ENCODE data around the gene KCNQ4. TPM values are rescaled to one million over a fixed set of nuclear protein-coding genes. Genes with fewer than 3 reads are reported as not detected.
A peak's percentile ranks its signal among the peaks of the same experiment; 100 is the strongest.

The KCNQ4 gene
- total RNA-seq, 3 donors from 2014 or later (not counting 1 experiment from before 2014, with no cell fraction given): 0.14 to 0.45 (median 0.35) TPM

DNA sequence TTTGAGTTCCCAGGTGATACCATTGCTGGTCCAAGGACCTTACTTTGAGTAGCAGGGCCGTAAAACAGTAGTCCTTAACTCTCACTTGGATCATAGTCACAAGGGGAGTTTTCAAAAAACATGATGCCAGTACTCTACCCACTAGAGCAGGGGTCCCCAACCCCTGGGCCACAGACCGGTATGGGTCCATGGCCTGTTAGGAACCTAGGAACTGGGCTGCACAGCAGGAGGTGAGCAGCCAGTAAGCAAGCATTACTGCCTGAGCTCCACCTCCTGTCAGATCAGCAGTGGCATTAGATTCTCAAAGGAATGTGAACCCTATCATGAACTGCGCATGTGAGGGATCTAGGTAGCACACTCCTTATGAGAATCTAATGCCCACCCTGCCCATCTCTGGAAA lies 39.7 kb upstream of the KCNQ4 start:
- no peaks in the 10 kb centered on the region for H3K27me3 Mint-ChIP-seq (ENCODE audit: low read depth in 2 of 2)
- DNase-seq (no peak), ATAC-seq (no peak)
- H3K27ac Mint-ChIP-seq: no peak overlapping the region
- no peak overlapping the region for H3K4me3 ChIP-seq (ENCODE audit: low read length)
- H3K4me1 Mint-ChIP-seq: peaks cover 55 to 62% of the 10 kb centered on the region in 2 donors
- no peaks in the 10 kb centered on the region for H3K27me3 ChIP-seq (ENCODE audit: control insufficient read depth, insufficient read depth, low read length)
- 99% methylated on average over 3 of the region's 3 CpGs for WGBS (ENCODE audit: insufficient coverage)
- H3K36me3 Mint-ChIP-seq: peaks cover 21% of the 10 kb centered on the region
- intact Hi-C loops (cut with micrococcal nuclease): no loop called here
- H3K9me3 Mint-ChIP-seq: no peaks in the 10 kb centered on the region
- H3K36me3 ChIP-seq (ENCODE audit: control insufficient read depth, insufficient read depth, low read length): peaks cover 60% of the 10 kb centered on the region
- no peak overlapping the region for H3K4me3 Mint-ChIP-seq
- TF ChIP-seq, protein P1, sequence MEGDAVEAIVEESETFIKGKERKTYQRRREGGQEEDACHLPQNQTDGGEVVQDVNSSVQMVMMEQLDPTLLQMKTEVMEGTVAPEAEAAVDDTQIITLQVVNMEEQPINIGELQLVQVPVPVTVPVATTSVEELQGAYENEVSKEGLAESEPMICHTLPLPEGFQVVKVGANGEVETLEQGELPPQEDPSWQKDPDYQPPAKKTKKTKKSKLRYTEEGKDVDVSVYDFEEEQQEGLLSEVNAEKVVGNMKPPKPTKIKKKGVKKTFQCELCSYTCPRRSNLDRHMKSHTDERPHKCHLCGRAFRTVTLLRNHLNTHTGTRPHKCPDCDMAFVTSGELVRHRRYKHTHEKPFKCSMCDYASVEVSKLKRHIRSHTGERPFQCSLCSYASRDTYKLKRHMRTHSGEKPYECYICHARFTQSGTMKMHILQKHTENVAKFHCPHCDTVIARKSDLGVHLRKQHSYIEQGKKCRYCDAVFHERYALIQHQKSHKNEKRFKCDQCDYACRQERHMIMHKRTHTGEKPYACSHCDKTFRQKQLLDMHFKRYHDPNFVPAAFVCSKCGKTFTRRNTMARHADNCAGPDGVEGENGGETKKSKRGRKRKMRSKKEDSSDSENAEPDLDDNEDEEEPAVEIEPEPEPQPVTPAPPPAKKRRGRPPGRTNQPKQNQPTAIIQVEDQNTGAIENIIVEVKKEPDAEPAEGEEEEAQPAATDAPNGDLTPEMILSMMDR (IDR thresholded peaks at IDR 0.05): no peak
- no peaks in the 10 kb centered on the region for H3K9me3 ChIP-seq (ENCODE audit: control insufficient read depth, insufficient read depth, low read length)
- H3K4me1 ChIP-seq (ENCODE audit: control insufficient read depth, insufficient read depth, low read length): no peaks in the 10 kb centered on the region
- no peak overlapping the region for H3K27ac ChIP-seq (ENCODE audit: low read length)

DNA sequence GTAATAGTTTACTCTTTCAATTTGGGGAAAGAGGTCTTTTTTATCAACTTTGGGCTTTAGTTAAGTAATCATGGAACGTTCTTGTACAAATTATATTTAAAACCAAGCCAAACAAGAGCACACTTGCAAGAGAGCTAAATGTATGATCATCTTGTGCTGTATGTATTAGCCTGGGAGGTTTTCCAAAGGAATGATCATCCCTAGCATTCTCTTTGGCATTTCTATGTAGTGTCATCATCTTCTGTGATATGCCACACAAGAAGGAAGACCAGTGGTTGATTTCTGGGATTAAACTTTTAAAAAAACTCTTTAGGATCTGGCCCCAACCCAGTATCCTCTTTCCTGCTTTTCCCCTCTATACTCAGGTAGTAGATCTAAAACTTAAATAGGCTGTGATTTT lies 38.4 kb upstream of the KCNQ4 start:
- Histone ChIP-seq H3K27ac (ENCODE audit: low read length) (no peak overlapping the region), H3K9me3 (ENCODE audit: control insufficient read depth, insufficient read depth, low read length) (no peaks in the 10 kb centered on the region), H3K36me3 (ENCODE audit: control insufficient read depth, insufficient read depth, low read length) (peaks cover 60% of the 10 kb centered on the region), H3K27me3 (ENCODE audit: control insufficient read depth, insufficient read depth, low read length) (no peaks in the 10 kb centered on the region), H3K4me3 (ENCODE audit: low read length) (no peak overlapping the region), H3K4me1 (ENCODE audit: control insufficient read depth, insufficient read depth, low read length) (no peaks in the 10 kb centered on the region)
- intact Hi-C loops (cut with micrococcal nuclease): no loop called here
- DNase-seq (no peak), ATAC-seq (no peak)
- no peak overlapping the region for H3K4me3 Mint-ChIP-seq
- peak overlapping the region; percentile 47 to 66 for H3K27ac Mint-ChIP-seq
- no peaks in the 10 kb centered on the region for H3K27me3 Mint-ChIP-seq (ENCODE audit: low read depth in 2 of 2)
- H3K36me3 Mint-ChIP-seq: peaks cover 16% of the 10 kb centered on the region
- H3K9me3 Mint-ChIP-seq: no peaks in the 10 kb centered on the region
- TF ChIP-seq, protein P1 (IDR thresholded peaks at IDR 0.05): no peak
- H3K4me1 Mint-ChIP-seq: peaks cover 46 to 55% of the 10 kb centered on the region in 2 donors
- no CpG with 5 or more reads among the region's 1 CpG for WGBS (ENCODE audit: insufficient coverage)

DNA sequence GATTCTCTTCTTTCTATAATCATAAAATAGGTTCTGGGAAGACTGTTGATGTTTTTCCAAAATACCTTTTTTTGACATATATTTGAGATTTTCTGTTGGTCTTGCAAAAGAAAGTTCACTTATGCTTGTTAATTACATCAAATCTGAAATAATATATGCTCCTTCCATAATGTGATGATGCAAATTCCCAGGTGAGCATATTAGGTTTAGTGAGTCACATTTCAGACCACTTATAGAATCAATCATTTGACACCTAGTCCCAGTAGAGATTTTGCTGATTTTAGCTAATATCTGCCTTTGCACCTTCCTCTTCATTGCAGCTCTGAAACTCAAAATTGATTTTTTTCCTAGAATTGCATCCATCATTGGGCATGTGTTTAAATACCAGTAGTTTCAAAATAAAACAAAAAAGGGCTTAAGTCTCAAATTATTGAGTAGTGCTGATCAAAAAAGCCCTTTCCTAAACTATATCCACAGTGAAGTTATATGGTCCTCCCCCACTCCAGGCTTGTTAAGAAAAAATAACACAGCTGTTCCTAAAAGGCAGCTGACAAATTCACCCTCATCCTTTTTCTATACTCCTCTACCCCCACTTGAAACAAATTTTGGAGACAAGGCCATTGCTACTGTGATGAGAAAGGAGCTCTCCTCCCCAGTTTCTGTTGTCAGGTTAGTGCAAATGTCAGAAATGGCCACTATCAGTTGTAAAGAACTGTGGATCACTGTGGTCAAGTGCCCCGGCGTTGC lies 37.1 kb upstream of the KCNQ4 start:
- no peak overlapping the region for H3K4me3 Mint-ChIP-seq
- peaks cover 45 to 48% of the 10 kb centered on the region in 2 donors for H3K4me1 Mint-ChIP-seq
- TF ChIP-seq, protein P1 (IDR thresholded peaks at IDR 0.05): no peak
- no peak overlapping the region for H3K4me3 ChIP-seq (ENCODE audit: low read length)
- no peaks in the 10 kb centered on the region for H3K27me3 Mint-ChIP-seq (ENCODE audit: low read depth in 2 of 2)
- peaks cover 65% of the 10 kb centered on the region for H3K36me3 ChIP-seq (ENCODE audit: control insufficient read depth, insufficient read depth, low read length)
- no peak overlapping the region for H3K27ac ChIP-seq (ENCODE audit: low read length)
- peaks cover 21% of the 10 kb centered on the region for H3K36me3 Mint-ChIP-seq
- no peaks in the 10 kb centered on the region for H3K4me1 ChIP-seq (ENCODE audit: control insufficient read depth, insufficient read depth, low read length)
- H3K27ac Mint-ChIP-seq: peak overlapping the region; percentile 47 to 68
- no peaks in the 10 kb centered on the region for H3K27me3 ChIP-seq (ENCODE audit: control insufficient read depth, insufficient read depth, low read length)
- ATAC-seq (no peak), DNase-seq (no peak)
- intact Hi-C loops (cut with micrococcal nuclease): no loop called here
- WGBS (ENCODE audit: insufficient coverage): 100% methylated on average over 2 of the region's 2 CpGs
- H3K9me3 ChIP-seq (ENCODE audit: control insufficient read depth, insufficient read depth, low read length): no peaks in the 10 kb centered on the region
- no peaks in the 10 kb centered on the region for H3K9me3 Mint-ChIP-seq

Measured in natural killer cell (primary cell).